Occipital lobe (tissue), 3 donors: ENCODE data around the gene PTPN21. TPM values are rescaled to one million over a fixed set of nuclear protein-coding genes. Genes with fewer than 3 reads are reported as not detected.

Source experiments
- DNase-seq: peaks from one replicate; lab custom pipeline; 2025; lab: John Stamatoyannopoulos, UW
- small RNA-seq: library from RNA; depleted of rRNA; stranded (forward); fragments of <200 nt; gene quantifications from one replicate; pipeline ENCODE3, GENCODE V24; 2014
- total RNA-seq: library from RNA; depleted of rRNA; stranded (reverse); fragments of >200 nt; gene quantifications from one replicate; pipeline ENCODE4 v1.2.3, GENCODE V29; 2014

PTPN21 gene
- total RNA-seq, 1 donor from 2014 or later = 9.0 TPM

GRCh38 chr14:88473791-88474190, 81.0 kb downstream of the PTPN21 start:
- DNase-seq = no peak

GRCh38 chr14:88470542-88471440, 84.0 kb downstream of the PTPN21 start:
- DNase-seq = peak; percentile 15

GRCh38 chr14:88468406-88468805, 86.4 kb downstream of the PTPN21 start:
- no peak for DNase-seq

- DNase-seq = no peak
Measured at GRCh38 chr14:88463318-88463717, 91.5 kb downstream of the PTPN21 start.

- no peak for DNase-seq
Measured at GRCh38 chr14:88454886-88455285, 99.9 kb downstream of the PTPN21 start.

GRCh38 chr14:88452231-88452630, 102.6 kb downstream of the PTPN21 start:
- no peak for DNase-seq

- no peak for DNase-seq
Measured at GRCh38 chr14:88439088-88439487, 115.7 kb downstream of the PTPN21 start.

- no peak for DNase-seq
Measured at GRCh38 chr14:88437658-88438057, 117.1 kb downstream of the PTPN21 start.

- no peak for DNase-seq
Measured at GRCh38 chr14:88430976-88431375, 123.8 kb downstream of the PTPN21 start.

- DNase-seq = no peak
Measured at GRCh38 chr14:88426271-88426670, 128.5 kb downstream of the PTPN21 start.

- no peak for DNase-seq
Measured at GRCh38 chr14:88424573-88424972, 130.2 kb downstream of the PTPN21 start.

- no peak for DNase-seq
Measured at GRCh38 chr14:88422919-88423650, 131.7 kb downstream of the PTPN21 start.

GRCh38 chr14:88422047-88422446, 132.8 kb downstream of the PTPN21 start:
- no peak for DNase-seq

- DNase-seq = no peak
Measured at GRCh38 chr14:88421286-88421685, 133.5 kb downstream of the PTPN21 start.

GRCh38 chr14:88420187-88420586, 134.6 kb downstream of the PTPN21 start:
- DNase-seq = no peak

GRCh38 chr14:88417594-88417993, 137.2 kb downstream of the PTPN21 start:
- no peak for DNase-seq

Small RNA genes within 50 kb of the gene (small RNA-seq; reads per million reads assigned to genes)
- not detected for gene RNU4-22P

Other genes starting within 250 kb of the PTPN21 start
- gene KCNK10, start 231.7 kb downstream of the PTPN21 start, total RNA-seq = 18.9 TPM
- 131 TPM for gene SPATA7, start 169.3 kb downstream of the PTPN21 start, total RNA-seq
- gene ZC3H14, start 8.0 kb upstream of the PTPN21 start, total RNA-seq = 80.6 TPM
- gene EML5, start 237.9 kb upstream of the PTPN21 start, total RNA-seq = 30.3 TPM